HG02571 (cell line): ENCODE measurements around the gene ROR1.
"Not testable (repeated sequence)": the region's sequence is repeated elsewhere in the genome, so short reads cannot be mapped to it uniquely, and the experiment has no call there.

Source experiments
- ATAC-seq: cut with Tn5 transposase; IDR thresholded peaks from one replicate; pipeline ENCODE4 v1.9.1; 2021; ENCODE audit warnings: mild to moderate bottlenecking, moderate library complexity; ENCODE audit not compliant: unreplicated experiment

Gene ROR1

GRCh38 chr1:63757334-63757733 is 16.5 kb upstream of the ROR1 start:
- no peak for ATAC-seq

- ATAC-seq: no peak
Measured at GRCh38 chr1:63758791-63759190, 15.0 kb upstream of the ROR1 start.

GRCh38 chr1:63759778-63760177 is 14.0 kb upstream of the ROR1 start:
- ATAC-seq: no peak

GRCh38 chr1:63770381-63770780 is 3.4 kb upstream of the ROR1 start:
- ATAC-seq: no peak

- ATAC-seq: no peak
Measured at GRCh38 chr1:63772201-63772600, 1.6 kb upstream of the ROR1 start.

GRCh38 chr1:63772876-63773275 is 941 bp upstream of the ROR1 start:
- ATAC-seq: no peak

- ATAC-seq: peak; percentile 15
Measured at GRCh38 chr1:63773496-63773814, 362 bp upstream of the ROR1 start.

- no peak for ATAC-seq
Measured at GRCh38 chr1:63774617-63775417, 1.0 kb downstream of the ROR1 start.

GRCh38 chr1:63775418-63776127 is 1.8 kb downstream of the ROR1 start:
- ATAC-seq: no peak

GRCh38 chr1:63777286-63777685 is 3.5 kb downstream of the ROR1 start:
- ATAC-seq: no peak

GRCh38 chr1:63777965-63778880 is 4.4 kb downstream of the ROR1 start:
- no peak for ATAC-seq

- ATAC-seq: no peak
Measured at GRCh38 chr1:63779338-63780211, 5.8 kb downstream of the ROR1 start.

- ATAC-seq: no peak
Measured at GRCh38 chr1:63780565-63780964, 6.7 kb downstream of the ROR1 start.

GRCh38 chr1:63782982-63783381 is 9.2 kb downstream of the ROR1 start:
- no peak for ATAC-seq

- ATAC-seq: no peak
Measured at GRCh38 chr1:63784083-63784482, 10.3 kb downstream of the ROR1 start.

GRCh38 chr1:63784489-63785390 is 10.9 kb downstream of the ROR1 start:
- ATAC-seq: no peak

- ATAC-seq: not testable (repeated sequence)
Measured at GRCh38 chr1:63787270-63787669, 13.5 kb downstream of the ROR1 start.

- ATAC-seq: no peak
Measured at GRCh38 chr1:63787875-63788274, 14.1 kb downstream of the ROR1 start.

- no peak for ATAC-seq
Measured at GRCh38 chr1:63789856-63790605, 16.2 kb downstream of the ROR1 start.
